HUES64 (cell line): ENCODE data around the gene ITGB7.

Source experiments
- H3K27ac ChIP-seq: 2 replicates; pipeline ENCODE4 v1.7.0; 2013; ENCODE audit warnings: low read depth, low read length, inconsistent platforms
- H3K27me3 ChIP-seq: 2 replicates; pipeline ENCODE4 v1.6.1; 2013; ENCODE audit warnings: mild to moderate bottlenecking, low read length; ENCODE audit not compliant: insufficient read depth
- H3K36me3 ChIP-seq: 2 replicates; pipeline ENCODE4 v1.6.1; 2013; ENCODE audit warnings: mild to moderate bottlenecking, low read length; ENCODE audit not compliant: insufficient read depth
- H3K4me1 ChIP-seq: 2 replicates; pipeline ENCODE4 v1.6.1; 2013; ENCODE audit warnings: mild to moderate bottlenecking, low read length, moderate library complexity; ENCODE audit not compliant: insufficient read depth
- H3K4me3 ChIP-seq: 2 replicates; pipeline ENCODE4 v1.5.1; 2013; ENCODE audit warnings: mild to moderate bottlenecking, low read length, moderate library complexity
- H3K9ac ChIP-seq: 2 replicates; pipeline ENCODE4 v1.6.1; 2013; ENCODE audit warnings: mild to moderate bottlenecking, low read depth, low read length
- H3K9me3 ChIP-seq: 2 replicates; pipeline ENCODE4 v1.6.1; 2013; ENCODE audit warnings: low read depth, low read length; ENCODE audit not compliant: insufficient read depth
- WGBS: fragments of 150-250, 120-280 bp; methylation state at CpG from one replicate; pipeline ENCODE4 v1.1.7; 2013; ENCODE audit warnings: missing lambda C conversion rate; 5-methylcytosine and 5-hydroxymethylcytosine counted together

ITGB7 gene

DNA sequence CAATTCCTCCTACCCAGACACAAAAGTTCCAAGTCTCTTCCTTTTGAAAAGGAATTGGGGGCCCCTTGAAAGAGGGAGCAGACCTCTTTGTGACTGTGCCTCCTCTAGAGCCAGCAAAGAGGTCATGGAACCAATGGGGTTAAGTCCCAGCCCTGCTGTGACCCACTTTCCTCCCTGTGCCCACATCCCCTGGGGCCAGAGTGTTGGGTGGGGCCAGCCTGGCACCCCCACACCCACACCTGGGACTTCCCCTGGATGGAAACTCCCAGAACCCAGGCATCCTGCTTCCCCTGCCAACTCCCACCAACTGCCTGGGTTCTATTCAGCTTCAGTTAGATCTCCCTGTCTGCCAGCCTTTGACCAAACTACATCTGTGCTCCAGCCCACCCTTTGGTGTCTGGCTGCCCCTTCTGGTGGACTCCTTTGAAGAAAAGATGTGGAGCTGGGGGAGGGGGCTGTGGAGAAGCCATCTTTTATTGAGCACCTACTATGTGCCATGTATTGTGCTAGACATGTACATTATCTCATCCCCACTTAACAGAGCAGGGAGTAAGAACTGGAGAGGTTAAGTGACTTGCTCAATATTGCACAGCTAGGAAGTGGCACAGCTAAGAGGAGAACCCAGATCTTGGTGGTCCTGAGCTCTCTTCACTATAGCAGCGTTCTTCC lies 29.5 kb upstream of the ITGB7 start:
- Histone ChIP-seq H3K9ac (no peak overlapping the region), H3K27me3 (no peaks in the 10 kb centered on the region; the same call in 1 of the 2 replicates), H3K4me3 (no peak overlapping the region), H3K4me1 (peaks cover 48% of the 10 kb centered on the region), H3K27ac (peak overlapping the region; percentile 59; the same call in 1 of the 2 replicates), H3K9me3 (no peaks in the 10 kb centered on the region), H3K36me3 (no peaks in the 10 kb centered on the region)
- 89% methylated on average over 1 of the region's 1 CpG for WGBS

DNA sequence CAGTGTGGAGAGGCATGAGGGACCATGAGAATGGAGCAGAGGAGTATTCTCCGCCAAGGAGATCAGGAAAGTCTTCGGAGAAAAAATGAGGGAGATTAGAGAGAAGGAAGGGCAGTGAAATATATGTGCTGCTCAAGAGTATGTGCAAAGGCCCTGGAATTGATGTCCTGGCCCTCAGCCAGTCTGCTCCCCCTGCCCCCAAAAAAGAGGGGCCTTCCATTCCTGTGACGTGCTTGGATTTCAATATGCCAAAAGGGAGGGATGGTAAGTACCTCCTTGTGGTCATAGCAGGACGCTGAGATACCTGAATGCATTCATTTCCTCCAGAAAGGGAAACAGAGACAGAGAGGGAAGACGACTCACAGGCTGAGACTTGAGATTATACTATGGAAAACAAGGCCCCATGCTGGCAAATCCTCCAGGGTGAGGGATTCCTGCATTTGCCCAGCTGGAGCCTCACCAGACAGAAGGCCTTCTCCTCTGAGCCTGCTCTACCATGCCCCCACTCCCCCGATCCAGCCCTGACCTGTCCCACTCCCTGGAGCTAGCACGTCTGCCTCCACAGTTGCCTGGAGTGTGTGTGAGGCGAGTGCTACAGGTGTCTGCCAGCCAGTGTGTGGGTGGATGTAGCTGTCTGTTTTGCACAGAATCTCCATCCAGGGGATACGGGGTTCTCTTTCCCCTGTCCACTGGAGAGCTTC lies 28.8 kb upstream of the ITGB7 start:
- Histone ChIP-seq H3K9me3 (no peaks in the 10 kb centered on the region), H3K36me3 (no peaks in the 10 kb centered on the region), H3K4me3 (no peak overlapping the region; the same call in 1 of the 2 replicates), H3K27me3 (peaks cover 3% of the 10 kb centered on the region; the same call in 1 of the 2 replicates), H3K9ac (no peak overlapping the region), H3K27ac (peak overlapping the region; percentile 59; the same call in 1 of the 2 replicates), H3K4me1 (peaks cover 49% of the 10 kb centered on the region)
- 35% methylated on average over 6 of the region's 9 CpGs for WGBS

DNA sequence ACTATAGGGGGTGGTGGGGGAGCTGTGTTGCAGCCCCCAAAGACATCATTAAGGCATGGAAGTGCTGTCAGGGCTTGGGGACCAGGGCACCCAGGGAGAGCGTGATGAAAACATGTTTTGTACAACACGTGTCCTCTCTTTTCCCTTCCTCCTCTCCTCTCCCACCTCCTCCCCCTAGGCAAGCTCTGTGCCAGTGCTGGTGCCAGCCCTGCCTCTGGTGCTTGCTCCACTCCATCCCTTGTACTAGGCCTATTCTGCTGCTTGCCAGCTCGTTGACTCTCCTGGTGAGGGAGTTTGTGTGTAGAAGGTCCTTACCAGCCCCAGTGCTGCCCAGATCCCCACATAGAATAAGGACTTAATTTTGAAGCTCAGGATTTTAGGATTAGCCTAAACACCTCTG lies 28.1 kb upstream of the ITGB7 start:
- Histone ChIP-seq H3K27ac (peak overlapping the region; percentile 7; the same call in 1 of the 2 replicates), H3K9ac (no peak overlapping the region), H3K9me3 (no peaks in the 10 kb centered on the region), H3K4me1 (peaks cover 49% of the 10 kb centered on the region), H3K36me3 (no peaks in the 10 kb centered on the region), H3K27me3 (peaks cover 3% of the 10 kb centered on the region; the same call in 1 of the 2 replicates), H3K4me3 (no peak overlapping the region)
- 89% methylated on average over 3 of the region's 3 CpGs for WGBS

DNA sequence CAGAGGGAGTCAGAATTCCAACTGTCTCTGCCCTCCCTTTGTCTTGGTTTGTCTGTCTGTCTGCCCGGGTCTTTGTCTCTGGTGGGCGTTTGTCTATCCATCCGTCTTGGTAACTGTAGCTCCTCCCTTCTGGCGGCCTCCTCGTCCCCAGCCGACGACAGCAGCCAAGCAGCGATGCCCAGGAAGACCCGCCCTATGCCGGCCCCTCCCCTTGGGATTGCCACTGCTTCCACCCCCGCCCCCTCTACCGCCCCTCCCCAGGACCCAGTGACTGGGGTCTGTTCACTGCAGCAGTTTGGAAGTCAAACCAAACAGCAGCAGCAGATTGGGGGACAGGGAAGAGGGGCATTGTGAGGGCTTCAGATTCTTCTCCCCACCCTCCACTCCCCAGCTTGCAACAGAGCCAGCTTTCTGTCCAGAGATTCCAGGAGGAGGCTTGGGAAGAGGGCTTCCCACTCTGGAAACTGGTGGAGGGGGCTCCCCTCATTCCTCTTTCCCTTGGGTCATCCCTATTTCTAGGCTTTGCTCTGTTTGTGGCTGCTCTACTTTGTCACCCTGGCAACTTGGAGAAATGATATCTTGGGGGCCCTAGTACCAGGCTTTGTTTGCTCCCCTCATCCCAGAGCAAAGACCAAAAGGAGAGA lies 27.3 kb upstream of the ITGB7 start:
- Histone ChIP-seq H3K4me3 (peak overlapping the region; percentile 35), H3K9me3 (no peaks in the 10 kb centered on the region), H3K27me3 (peaks cover 3% of the 10 kb centered on the region; the same call in 1 of the 2 replicates), H3K27ac (peak overlapping the region; percentile 50; the same call in 1 of the 2 replicates), H3K9ac (peak overlapping the region; percentile 34; the same call in 1 of the 2 replicates), H3K36me3 (no peaks in the 10 kb centered on the region), H3K4me1 (peaks cover 55% of the 10 kb centered on the region)
- 1% methylated on average over 12 of the region's 12 CpGs for WGBS

DNA sequence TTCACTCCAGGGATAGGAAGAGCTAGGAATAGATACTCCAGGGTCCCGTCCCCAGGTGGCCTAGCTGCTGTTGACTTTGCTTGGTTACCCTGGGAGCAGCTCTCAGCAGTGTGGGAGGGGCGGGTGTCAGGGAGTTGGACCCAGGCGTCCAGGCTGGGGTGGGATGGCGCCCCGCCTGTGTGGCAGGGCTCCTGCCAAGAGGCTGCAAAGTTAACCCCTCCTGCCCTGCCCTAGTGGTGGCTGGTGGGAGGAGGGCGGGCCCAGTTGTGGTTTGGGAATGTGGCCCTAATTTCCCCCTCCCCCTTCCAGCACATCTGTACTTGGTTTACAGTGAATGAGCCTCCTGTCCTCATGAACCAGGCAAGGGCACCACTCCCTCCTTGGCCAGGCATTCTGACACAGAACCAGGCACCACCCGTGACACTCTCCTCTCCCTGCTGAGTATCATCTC lies 26.6 kb upstream of the ITGB7 start:
- Histone ChIP-seq H3K4me3 (peak overlapping the region; percentile 35), H3K9me3 (no peaks in the 10 kb centered on the region), H3K9ac (peak overlapping the region; percentile 34; the same call in 1 of the 2 replicates), H3K27ac (peak overlapping the region; percentile 50; the same call in 1 of the 2 replicates), H3K36me3 (no peaks in the 10 kb centered on the region), H3K4me1 (peaks cover 57% of the 10 kb centered on the region), H3K27me3 (peaks cover 3% of the 10 kb centered on the region; the same call in 1 of the 2 replicates)
- WGBS = 32% methylated on average over 7 of the region's 7 CpGs

DNA sequence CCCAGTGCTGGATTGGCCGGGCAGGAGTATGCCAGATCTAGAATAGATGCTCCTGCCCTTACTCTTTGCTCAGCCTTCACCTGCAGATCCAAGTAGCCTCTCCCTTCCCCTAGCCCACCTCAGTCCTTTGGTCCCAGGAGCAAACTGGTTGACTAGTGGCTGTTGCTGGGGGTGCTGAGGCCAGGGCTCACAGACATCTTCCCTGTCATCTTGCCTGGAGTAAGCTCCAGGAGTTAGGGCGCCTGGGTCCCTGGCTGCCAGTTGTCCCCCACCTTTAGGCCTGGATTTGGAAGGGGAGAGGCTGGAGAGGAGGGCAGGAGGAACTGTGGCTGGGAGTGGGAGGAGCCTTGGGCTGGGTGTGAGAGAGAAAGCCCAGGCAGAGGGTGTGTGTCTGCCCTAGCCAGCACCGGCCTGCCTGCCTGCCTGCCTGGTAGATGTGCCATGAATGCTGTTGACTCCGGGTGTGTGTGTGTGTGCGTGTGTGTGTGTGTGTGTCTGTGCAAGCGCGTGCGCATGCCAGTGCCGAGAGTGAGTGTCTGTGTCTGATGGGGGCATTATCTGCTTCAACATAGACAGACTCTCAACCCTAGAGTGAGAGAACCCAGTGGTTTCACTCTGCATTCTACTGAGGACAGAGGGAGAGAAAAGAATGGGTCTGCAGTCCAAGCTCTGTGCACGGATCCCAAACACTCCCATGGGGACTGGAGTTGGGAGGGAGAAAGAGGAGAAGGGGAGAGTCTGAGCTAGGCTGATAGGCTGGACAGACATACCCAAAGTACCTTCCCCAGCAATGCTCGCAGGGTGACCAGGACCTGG lies 25.8 kb upstream of the ITGB7 start:
- peaks cover 3% of the 10 kb centered on the region; the same call in 1 of the 2 replicates for H3K27me3 ChIP-seq
- H3K36me3 ChIP-seq = no peaks in the 10 kb centered on the region
- peaks cover 57% of the 10 kb centered on the region for H3K4me1 ChIP-seq
- no peak overlapping the region for H3K9ac ChIP-seq
- H3K4me3 ChIP-seq = peak overlapping the region; percentile 52
- 29% methylated on average over 11 of the region's 11 CpGs for whole genome bisulfite sequencing
- peak overlapping the region; percentile 61; the same call in 1 of the 2 replicates for H3K27ac ChIP-seq
- no peaks in the 10 kb centered on the region for H3K9me3 ChIP-seq

DNA sequence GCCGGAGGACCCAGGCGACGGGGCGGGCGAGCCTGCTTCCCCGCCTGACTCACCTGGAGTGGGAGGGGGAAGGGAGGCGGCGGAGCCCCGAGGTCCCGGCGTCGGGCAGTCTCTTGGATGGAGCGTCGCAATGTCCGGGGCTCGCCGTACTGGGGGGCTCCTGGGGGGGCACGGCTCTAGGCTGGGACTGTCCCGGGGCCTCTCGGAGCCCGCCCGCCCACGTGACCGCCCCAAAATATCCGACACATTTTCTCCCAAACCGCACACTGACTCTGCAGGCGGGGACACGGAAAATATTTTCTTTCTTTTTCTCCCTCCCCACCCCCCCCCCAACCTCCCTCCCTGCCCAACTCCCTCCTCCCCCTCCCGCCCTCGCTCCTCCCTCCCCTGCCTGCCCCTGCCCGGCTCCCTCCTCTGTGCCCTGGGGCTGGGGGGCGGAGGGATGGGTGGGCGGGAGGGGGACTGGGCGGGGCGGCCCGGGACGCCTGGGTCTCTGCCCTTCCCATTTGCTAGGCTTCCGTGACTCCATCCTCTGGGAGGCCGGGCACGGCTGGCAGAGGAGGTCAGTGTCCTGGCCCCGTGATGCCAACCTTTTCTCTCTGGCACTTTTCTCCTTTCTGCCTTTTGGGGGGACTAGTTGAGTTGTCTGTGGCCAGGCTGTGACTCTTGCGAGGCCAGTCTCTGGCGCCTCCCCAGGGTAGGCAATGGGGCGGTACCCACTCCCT lies 25.0 kb upstream of the ITGB7 start, which contains the start of gene RARG:
Gene RARG (minus strand): TSS at position 289 of the 725 bp plus-strand sequence. CDS start 4,664 bp downstream, outside the sequence.
- H3K4me1 ChIP-seq = peaks cover 59% of the 10 kb centered on the region
- under 1% methylated on average over 37 of the region's 44 CpGs for WGBS
- H3K4me3 ChIP-seq = peak within 1 kb of the TSS; percentile 80
- no peaks in the 10 kb centered on the region for H3K9me3 ChIP-seq
- peak within 1 kb of the TSS; percentile 61 for H3K9ac ChIP-seq
- no peaks in the 10 kb centered on the region for H3K36me3 ChIP-seq
- peak within 1 kb of the TSS; percentile 61; the same call in 1 of the 2 replicates for H3K27ac ChIP-seq
- H3K27me3 ChIP-seq = peaks cover 3% of the 10 kb centered on the region; the same call in 1 of the 2 replicates

DNA sequence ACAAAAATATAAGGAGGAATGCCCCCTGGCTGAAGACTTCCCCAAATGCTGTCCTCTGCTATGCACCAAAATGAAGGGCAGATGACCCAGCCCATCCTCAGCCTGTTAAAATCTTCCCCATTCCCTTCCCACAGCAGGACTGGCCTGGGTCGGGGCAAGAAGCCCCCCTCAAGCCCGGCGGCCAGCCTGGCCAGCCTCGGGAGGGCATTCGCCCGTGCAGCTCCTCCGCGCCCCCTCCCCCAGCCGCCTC lies 24.5 kb upstream of the ITGB7 start:
- Histone ChIP-seq H3K36me3 (no peaks in the 10 kb centered on the region), H3K27ac (peak overlapping the region; percentile 41; the same call in 1 of the 2 replicates), H3K4me3 (peak overlapping the region; percentile 80), H3K4me1 (peaks cover 59% of the 10 kb centered on the region), H3K9me3 (no peaks in the 10 kb centered on the region), H3K27me3 (peaks cover 3% of the 10 kb centered on the region; the same call in 1 of the 2 replicates), H3K9ac (peak overlapping the region; percentile 61)
- 0% methylated on average over 9 of the region's 9 CpGs for WGBS

DNA sequence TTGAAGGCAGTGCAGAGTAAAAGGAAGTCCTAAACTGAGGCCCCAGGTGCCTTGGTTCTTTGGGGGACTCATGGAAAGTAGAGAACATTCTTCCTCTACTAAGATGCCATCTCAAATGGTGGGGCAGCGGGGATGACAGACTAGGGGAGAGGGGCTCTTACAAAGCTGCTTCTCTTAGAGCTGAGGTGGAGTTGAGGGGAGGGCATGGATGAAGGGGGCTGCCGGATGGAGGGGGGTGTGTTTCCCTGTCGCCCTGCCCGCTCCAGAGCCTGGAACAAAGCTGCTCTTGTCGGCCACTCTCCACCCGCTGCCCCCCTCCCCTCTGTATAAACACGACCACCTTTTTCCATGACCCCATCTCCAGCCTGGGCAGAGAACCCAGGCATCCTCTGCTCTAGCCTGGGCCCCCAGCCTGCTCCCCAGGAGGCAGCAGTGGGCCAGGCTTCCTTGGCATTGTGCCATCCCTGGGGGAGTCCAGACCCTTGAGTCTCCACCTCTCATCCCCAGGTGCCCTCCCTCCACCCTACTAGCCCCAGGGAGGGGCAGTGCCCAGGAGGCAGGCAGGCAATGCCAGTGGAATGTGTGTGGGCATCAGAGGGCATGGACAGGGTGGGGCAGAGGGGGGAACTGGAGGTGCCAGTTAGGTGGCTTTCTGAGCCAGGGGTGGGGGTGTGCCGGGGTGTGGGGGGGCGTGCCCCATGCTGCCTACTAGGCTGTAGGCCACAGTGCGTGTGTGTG lies 23.2 kb upstream of the ITGB7 start:
- H3K4me3 ChIP-seq = no peak overlapping the region
- peaks cover 54% of the 10 kb centered on the region for H3K4me1 ChIP-seq
- H3K9ac ChIP-seq = no peak overlapping the region
- no peak overlapping the region for H3K27ac ChIP-seq
- no peaks in the 10 kb centered on the region for H3K9me3 ChIP-seq
- WGBS = 84% methylated on average over 8 of the region's 10 CpGs
- no peaks in the 10 kb centered on the region for H3K36me3 ChIP-seq
- peaks cover 3% of the 10 kb centered on the region; the same call in 1 of the 2 replicates for H3K27me3 ChIP-seq
